AG09309 (cell line): Measurements from ENCODE around the gene COL18A1.

Experiments
- DNase-seq: peaks from one replicate; pipeline ENCODE4 v3.0.0-alpha.2; 2010; ENCODE audit warnings: low read depth
- H3K4me3 ChIP-seq: 2 replicates; pipeline ENCODE4 v1.5.1; 2011; ENCODE audit warnings: mild to moderate bottlenecking, low read depth, low read length, moderate library complexity; ENCODE audit not compliant: control insufficient read depth
- CTCF ChIP-seq: IDR thresholded peaks from 2 replicates; pipeline ENCODE4 v1.5.1; 2011; ENCODE audit warnings: mild to moderate bottlenecking, low read depth, low read length, inconsistent platforms; ENCODE audit not compliant: insufficient read depth, control insufficient read depth; ENCODE audit errors: missing control alignments

Gene COL18A1

GRCh38 chr21:45415943-45416611 is 11.1 kb downstream of the COL18A1 start:
- no peak for TF ChIP-seq CTCF
- no peak overlapping the region for H3K4me3 ChIP-seq
- DNase-seq, result no peak

GRCh38 chr21:45416620-45417019 is 11.7 kb downstream of the COL18A1 start:
- no peak overlapping the region for H3K4me3 ChIP-seq
- TF ChIP-seq CTCF, result no peak
- no peak for DNase-seq

GRCh38 chr21:45417256-45417950 is 12.4 kb downstream of the COL18A1 start:
- H3K4me3 ChIP-seq, result no peak overlapping the region
- TF ChIP-seq CTCF, result no peak
- no peak for DNase-seq

GRCh38 chr21:45417951-45418300 is 13.0 kb downstream of the COL18A1 start:
- H3K4me3 ChIP-seq, result no peak overlapping the region
- no peak for TF ChIP-seq CTCF
- no peak for DNase-seq

GRCh38 chr21:45418301-45419071 is 13.5 kb downstream of the COL18A1 start:
- no peak for TF ChIP-seq CTCF
- DNase-seq, result no peak
- no peak overlapping the region for H3K4me3 ChIP-seq

- TF ChIP-seq CTCF, result no peak
- DNase-seq, result no peak
- H3K4me3 ChIP-seq, result no peak overlapping the region
These were observed 14.2 kb downstream of the COL18A1 start for GRCh38 chr21:45419162-45419561.
